Stimulated activated CD8-positive, alpha-beta memory T cell treated with anti-CD3 and anti-CD28 coated beads, Interleukin-15, amount 100 ng/mL, for 48 hours (primary cell): Measurements from ENCODE around the gene CBFA2T3.
A peak's percentile ranks its signal among the peaks of the same experiment; 100 is the strongest.

Experiments used
- DNase-seq, 2 donors: peaks; one replicate each; pipeline ENCODE4 v3.0.0-alpha.2; 2020; ENCODE audit warnings: low read depth in 2 of 2

CBFA2T3 gene

GRCh38 chr16:88939245-88939971 is 37.6 kb downstream of the CBFA2T3 start:
- DNase-seq = no peak

- no peak for DNase-seq
These were observed 38.2 kb downstream of the CBFA2T3 start for GRCh38 chr16:88938777-88939244.

- no peak for DNase-seq
These were observed 38.8 kb downstream of the CBFA2T3 start for GRCh38 chr16:88938119-88938776.

GRCh38 chr16:88937206-88937621 is 39.8 kb downstream of the CBFA2T3 start:
- no peak for DNase-seq

- DNase-seq = no peak
These were observed 40.3 kb downstream of the CBFA2T3 start for GRCh38 chr16:88936556-88937205.

- no peak for DNase-seq
These were observed 40.9 kb downstream of the CBFA2T3 start for GRCh38 chr16:88936008-88936555.

GRCh38 chr16:88934066-88934667 is 42.8 kb downstream of the CBFA2T3 start:
- no peak for DNase-seq

- no peak for DNase-seq
These were observed 44.1 kb downstream of the CBFA2T3 start for GRCh38 chr16:88932929-88933328.

GRCh38 chr16:88931936-88932335 is 45.1 kb downstream of the CBFA2T3 start:
- no peak for DNase-seq

- DNase-seq = no peak
These were observed 45.6 kb downstream of the CBFA2T3 start for GRCh38 chr16:88931373-88931900.

GRCh38 chr16:88930716-88931115 is 46.3 kb downstream of the CBFA2T3 start:
- no peak for DNase-seq

- no peak for DNase-seq
These were observed 47.9 kb downstream of the CBFA2T3 start for GRCh38 chr16:88929091-88929445.

- DNase-seq = no peak
These were observed 48.5 kb downstream of the CBFA2T3 start for GRCh38 chr16:88928405-88929090.

GRCh38 chr16:88927661-88928060 is 49.3 kb downstream of the CBFA2T3 start:
- no peak for DNase-seq

GRCh38 chr16:88927010-88927409 is 50.0 kb downstream of the CBFA2T3 start:
- no peak for DNase-seq

GRCh38 chr16:88926374-88926990 is 50.5 kb downstream of the CBFA2T3 start:
- DNase-seq = no peak

- no peak for DNase-seq
These were observed 51.5 kb downstream of the CBFA2T3 start for GRCh38 chr16:88925540-88925887.

- peak in 1 of 2 donors; percentile 33 for DNase-seq
These were observed 52.0 kb downstream of the CBFA2T3 start for GRCh38 chr16:88924834-88925539.

GRCh38 chr16:88923926-88924833 is 52.8 kb downstream of the CBFA2T3 start:
- no peak for DNase-seq
